Sigmoid colon (tissue), 7 donors: Measurements from ENCODE around the gene TMEM132D. TPM values are rescaled to one million over a fixed set of nuclear protein-coding genes. Genes with fewer than 3 reads are reported as not detected.

Experiments
- DNase-seq: peaks from one replicate; pipeline ENCODE4 v3.0.0-alpha.2; 2019
- H3K27ac ChIP-seq, 4 donors: fragments of 200-600 bp; sonication (generic); one replicate each; pipeline ENCODE4 v1.5.1; 2016 to 2019; ENCODE audit warnings: mild to moderate bottlenecking in 1 of 4
- H3K27me3 ChIP-seq, 3 donors: fragments of 200-600 bp; sonication (generic); one replicate each; pipeline ENCODE4 v1.5.1; 2019; ENCODE audit warnings: mild to moderate bottlenecking in 1 of 3
- H3K36me3 ChIP-seq, 4 donors: fragments of 200-600 bp; sonication (generic); one replicate each; pipeline ENCODE4 v1.5.1; 2016 to 2019
- H3K4me1 ChIP-seq, 4 donors: fragments of 200-600 bp; sonication (generic); one replicate each; pipeline ENCODE4 v1.5.1; 2017 to 2019
- H3K4me3 ChIP-seq, 4 donors: fragments of 200-600 bp; sonication (generic); one replicate each; pipeline ENCODE4 v1.5.1; 2017 to 2019; ENCODE audit warnings: mild to moderate bottlenecking in 2 of 4, moderate library complexity in 1 of 4
- H3K9me3 ChIP-seq, 4 donors: fragments of 200-600 bp in 3 of 4; sonication (generic) in 3 of 4; one replicate each; pipeline versions ENCODE4 v1.5.1 to v1.6.1; 2013 to 2019
- CTCF ChIP-seq, 4 experiments: fragments of 450-650 bp in 3 of 4; fragments of 200-600 bp in 1 of 4; IDR thresholded peaks; one replicate each; pipeline ENCODE4 v1.5.1; 2016 to 2019; ENCODE audit warnings: antibody characterized with exemption in 4 of 4, mild to moderate bottlenecking in 3 of 4, moderate library complexity in 2 of 4
- EP300 ChIP-seq, 4 donors: sonication (generic); formaldehyde crosslinking; IDR thresholded peaks; one replicate each; pipeline ENCODE4 v1.6.1; 2017; ENCODE audit warnings: antibody characterized with exemption in 4 of 4
- POLR2A ChIP-seq, 2 donors: fragments of 450-650 bp; IDR thresholded peaks; one replicate each; pipeline ENCODE4 v1.6.1; 2016; ENCODE audit warnings: antibody characterized with exemption in 2 of 2, mild to moderate bottlenecking in 2 of 2, moderate library complexity in 2 of 2
- POLR2AphosphoS5 ChIP-seq, 4 donors: sonication (generic); formaldehyde crosslinking; IDR thresholded peaks; one replicate each; pipeline ENCODE4 v1.6.1; 2017; ENCODE audit warnings: antibody characterized with exemption in 4 of 4
- WGBS, 2 donors: extraction: QIAGEN DNeasy Blood & Tissue Kit; methylation state at CpG; one replicate each; pipeline ENCODE4 v1.1.7; 2013; 5-methylcytosine and 5-hydroxymethylcytosine counted together
- intact Hi-C: fragments of 100-400 bp; cut with DNase I; formaldehyde crosslinking; loops from one replicate; pipeline ENCODE4 v1.15.1; 2023
- polyA plus RNA-seq, 3 donors: library from polyadenylated mRNA; stranded (reverse); fragments of 200-250 nt; gene quantifications; one replicate each; pipeline ENCODE4 v1.2.3, GENCODE V29; 2013
- total RNA-seq, 4 donors: library from RNA; depleted of rRNA; stranded (reverse); fragments of >200 nt; gene quantifications; one replicate each; pipeline ENCODE4 v1.1.0, GENCODE V29; 2016
- donor health status: healthy with polysubstance abuse.
- donor health status: Bipolar disorder and iron deficiency.
- donor health status: healthy.

Gene TMEM132D
- total and polyA plus RNA-seq, 7 donors = under 0.01 to 0.03 (median under 0.01) TPM; not detected in 3

GRCh38 chr12:129082441-129082840 is 821.4 kb downstream of the TMEM132D start:
- no peaks in the 10 kb centered on the region for H3K36me3 ChIP-seq
- no peak overlapping the region for H3K4me3 ChIP-seq
- H3K27ac ChIP-seq = no peak overlapping the region
- H3K27me3 ChIP-seq = no peaks in the 10 kb centered on the region
- H3K4me1 ChIP-seq = no peaks in the 10 kb centered on the region
- DNase-seq = no peak
- intact Hi-C loops = no loop called here
- H3K9me3 ChIP-seq = peaks cover 0 to 2% (median 0%) of the 10 kb centered on the region in 4 donors
- 62 to 66% methylated on average over 4 of the region's 4 CpGs for WGBS, 2 donors
- TF ChIP-seq EP300 (IDR thresholded peaks at IDR 0.05) (no peak), CTCF (IDR thresholded peaks at IDR 0.05) (no peak), POLR2AphosphoS5 (IDR thresholded peaks at IDR 0.05) (no peak), POLR2A (IDR thresholded peaks at IDR 0.05) (no peak)

GRCh38 chr12:129081755-129082250 is 822.0 kb downstream of the TMEM132D start:
- H3K4me1 ChIP-seq = no peaks in the 10 kb centered on the region
- 86 to 87% methylated on average over 14 of the region's 14 CpGs for WGBS, 2 donors
- no peak overlapping the region for H3K4me3 ChIP-seq
- no peaks in the 10 kb centered on the region for H3K27me3 ChIP-seq
- H3K36me3 ChIP-seq = no peaks in the 10 kb centered on the region
- peaks cover 0 to 2% (median 0%) of the 10 kb centered on the region in 4 donors for H3K9me3 ChIP-seq
- H3K27ac ChIP-seq = no peak overlapping the region
- no peak for DNase-seq
- TF ChIP-seq POLR2AphosphoS5 (IDR thresholded peaks at IDR 0.05) = no peak
- no peak for TF ChIP-seq POLR2A (IDR thresholded peaks at IDR 0.05)
- no peak for TF ChIP-seq CTCF (IDR thresholded peaks at IDR 0.05)
- TF ChIP-seq EP300 (IDR thresholded peaks at IDR 0.05) = no peak
- intact Hi-C loops = no loop called here

- 85 to 87% methylated on average over 13 of the region's 13 CpGs for WGBS, 2 donors
- H3K4me3 ChIP-seq = no peak overlapping the region
- DNase-seq = no peak
- peaks cover 0 to 2% (median 0%) of the 10 kb centered on the region in 4 donors for H3K9me3 ChIP-seq
- intact Hi-C loops = no loop called here
- no peaks in the 10 kb centered on the region for H3K4me1 ChIP-seq
- H3K27me3 ChIP-seq = no peaks in the 10 kb centered on the region
- TF ChIP-seq POLR2A (IDR thresholded peaks at IDR 0.05) = no peak
- TF ChIP-seq EP300 (IDR thresholded peaks at IDR 0.05) = no peak
- TF ChIP-seq CTCF (IDR thresholded peaks at IDR 0.05) = no peak
- no peak for TF ChIP-seq POLR2AphosphoS5 (IDR thresholded peaks at IDR 0.05)
- H3K36me3 ChIP-seq = no peaks in the 10 kb centered on the region
- H3K27ac ChIP-seq = no peak overlapping the region
Observed at GRCh38 chr12:129080821-129081220, 823.0 kb downstream of the TMEM132D start.

- intact Hi-C loops = no loop called here
- WGBS, 2 donors = 83 to 90% methylated on average over 5 of the region's 5 CpGs
- H3K9me3 ChIP-seq = peaks cover 0 to 2% (median 0%) of the 10 kb centered on the region in 4 donors
Observed at GRCh38 chr12:129080391-129080790, 823.4 kb downstream of the TMEM132D start.

More at GRCh38 chr12:129080391-129080790, 823.4 kb downstream of the TMEM132D start:
- no peaks in the 10 kb centered on the region for H3K4me1 ChIP-seq
- no peaks in the 10 kb centered on the region for H3K27me3 ChIP-seq
- no peak for DNase-seq
- no peak for TF ChIP-seq CTCF (IDR thresholded peaks at IDR 0.05)
- no peak for TF ChIP-seq POLR2A (IDR thresholded peaks at IDR 0.05)
- TF ChIP-seq EP300 (IDR thresholded peaks at IDR 0.05) = no peak
- no peak for TF ChIP-seq POLR2AphosphoS5 (IDR thresholded peaks at IDR 0.05)
- no peak overlapping the region for H3K4me3 ChIP-seq
- no peaks in the 10 kb centered on the region for H3K36me3 ChIP-seq
- no peak overlapping the region for H3K27ac ChIP-seq
